GM18517 (cell line): ENCODE data around the gene SLC35A1.

ENCODE experiments used
- ATAC-seq: cut with Tn5 transposase; IDR thresholded peaks from one replicate; pipeline ENCODE4 v1.9.1; 2021; ENCODE audit warnings: mild to moderate bottlenecking, moderate library complexity; ENCODE audit not compliant: unreplicated experiment

The SLC35A1 gene

DNA sequence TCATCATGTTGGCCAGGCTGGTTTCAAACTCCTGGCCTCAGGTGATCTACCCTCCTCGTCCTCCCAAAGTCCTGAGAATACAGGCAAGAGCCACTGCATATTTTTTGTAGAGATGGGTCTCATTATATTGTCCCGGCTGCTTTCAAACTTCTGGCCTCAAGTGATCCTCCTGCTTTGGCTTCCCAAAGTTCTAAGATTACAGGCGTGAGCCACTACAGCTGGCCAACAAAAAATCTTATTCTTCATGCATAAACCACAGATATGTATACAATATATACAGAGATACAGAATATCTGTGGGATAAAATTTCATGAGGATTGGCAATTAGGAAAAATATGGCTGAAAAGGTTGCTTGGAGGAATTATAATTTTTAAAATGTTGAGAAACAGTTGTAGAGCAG lies 49.9 kb downstream of the SLC35A1 start:
- no peak for ATAC-seq

GRCh38 chr6:87529221-87529620 lies 56.4 kb downstream of the SLC35A1 start:
- ATAC-seq, result no peak

DNA sequence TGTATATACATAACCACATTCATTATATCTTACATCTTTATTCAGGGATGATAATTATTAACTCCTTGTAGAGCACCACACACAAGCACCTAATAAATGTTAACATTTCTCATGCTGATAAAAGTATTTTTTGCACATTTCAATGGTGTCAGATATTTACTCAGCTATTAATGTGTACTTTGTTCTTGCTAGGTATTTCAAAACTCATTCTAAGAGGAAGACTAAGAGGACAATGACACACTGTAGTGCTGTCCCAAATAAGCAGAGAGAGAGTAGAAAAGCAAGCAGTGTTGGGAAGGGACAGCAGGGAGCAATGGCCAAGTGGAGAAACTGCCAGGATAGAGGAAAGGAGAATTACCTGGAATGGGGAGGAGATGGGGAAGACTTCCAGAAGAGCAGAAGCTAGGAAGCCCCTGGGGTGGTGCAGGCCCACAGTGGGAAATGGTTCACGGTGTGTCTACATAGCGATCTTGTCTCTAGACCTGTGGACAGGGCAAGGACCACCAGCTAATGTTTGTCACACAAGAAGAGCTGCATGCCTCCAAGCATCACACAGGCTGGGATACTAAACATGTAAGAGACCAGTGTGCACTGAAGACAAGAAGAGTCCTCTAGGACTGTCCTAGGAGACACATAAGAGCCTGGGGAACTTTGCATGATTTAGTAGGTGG lies 61.7 kb downstream of the SLC35A1 start:
- no peak for ATAC-seq

DNA sequence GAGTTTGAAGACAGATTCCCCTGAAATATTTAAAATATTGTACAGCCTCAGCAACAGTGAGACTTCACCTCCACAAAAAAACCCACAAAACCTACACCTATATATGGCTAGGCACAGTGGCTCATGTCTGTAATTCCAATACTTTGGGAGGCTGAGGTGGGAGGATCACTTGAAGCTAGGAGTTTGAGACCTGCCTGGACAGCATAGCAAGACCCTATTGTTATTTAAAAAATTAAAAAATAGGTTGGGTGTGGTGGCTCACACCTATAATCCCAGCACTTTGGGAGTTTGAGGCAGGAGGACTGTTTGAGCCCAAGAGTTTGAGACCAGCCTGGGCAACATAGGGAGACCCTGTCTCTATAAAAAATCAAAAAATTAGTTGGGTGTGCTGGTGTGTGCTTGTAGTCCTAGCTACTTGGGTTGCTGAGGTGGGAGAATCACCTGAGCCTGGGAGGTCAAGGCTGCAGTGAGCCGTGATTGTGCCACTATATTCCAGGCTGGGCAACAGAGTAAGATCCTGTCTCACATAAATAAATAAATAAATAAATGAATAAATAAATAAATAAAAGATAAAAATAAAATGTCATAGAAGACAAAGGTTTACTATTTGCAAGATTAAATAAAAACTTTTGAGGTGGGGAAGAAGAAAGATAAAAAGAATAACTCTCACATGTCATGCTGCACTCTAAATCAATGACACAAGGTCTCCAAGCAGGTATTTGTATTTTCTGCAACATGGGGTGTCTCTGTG lies 65.9 kb downstream of the SLC35A1 start:
- ATAC-seq, result no peak

GRCh38 chr6:87539554-87539953 lies 66.8 kb downstream of the SLC35A1 start:
- ATAC-seq, result no peak

- no peak for ATAC-seq
Measured at GRCh38 chr6:87540539-87540938, 67.8 kb downstream of the SLC35A1 start.

DNA sequence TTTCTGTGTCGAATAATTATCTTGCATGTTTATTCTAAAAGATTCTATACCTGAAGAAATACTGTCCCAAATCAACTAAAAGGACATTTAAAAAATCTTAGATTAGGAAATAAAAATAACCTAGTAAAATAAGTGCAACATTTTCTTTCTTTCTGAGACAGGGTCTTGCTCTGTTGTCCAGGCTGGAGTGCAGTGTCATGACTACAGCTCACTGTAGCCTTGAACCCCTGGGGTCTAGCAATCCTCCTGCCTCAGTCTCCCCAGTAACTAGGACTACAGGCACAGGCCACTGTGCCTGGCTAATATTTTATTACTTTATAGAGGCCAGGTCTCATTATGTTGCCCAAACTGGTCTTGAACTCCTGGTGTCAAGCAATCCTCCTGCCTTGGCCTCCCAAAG lies 68.3 kb downstream of the SLC35A1 start:
- ATAC-seq, result no peak

DNA sequence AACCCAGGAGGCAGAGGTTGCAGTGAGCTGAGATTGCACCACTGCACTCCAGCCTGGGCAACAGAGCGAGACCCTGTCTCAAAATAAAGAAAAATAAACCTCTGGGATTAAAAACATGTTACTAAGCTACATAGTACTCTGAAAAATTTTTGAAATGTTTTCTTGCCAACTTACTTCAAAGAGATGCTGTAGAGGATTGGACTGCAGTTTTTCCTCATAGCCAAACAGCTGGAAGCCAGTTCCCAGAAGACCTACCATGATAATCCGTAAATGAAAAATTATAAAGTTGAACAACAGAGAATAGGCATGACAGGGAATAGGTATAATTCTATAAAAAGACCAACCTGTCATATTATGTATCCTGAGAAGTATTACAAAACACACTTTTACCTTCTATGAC lies 69.0 kb downstream of the SLC35A1 start:
- ATAC-seq, result no peak

- ATAC-seq, result no peak
Measured at GRCh38 chr6:87543696-87544473, 71.1 kb downstream of the SLC35A1 start.

- ATAC-seq, result no peak
Measured at GRCh38 chr6:87544474-87544735, 71.6 kb downstream of the SLC35A1 start.

DNA sequence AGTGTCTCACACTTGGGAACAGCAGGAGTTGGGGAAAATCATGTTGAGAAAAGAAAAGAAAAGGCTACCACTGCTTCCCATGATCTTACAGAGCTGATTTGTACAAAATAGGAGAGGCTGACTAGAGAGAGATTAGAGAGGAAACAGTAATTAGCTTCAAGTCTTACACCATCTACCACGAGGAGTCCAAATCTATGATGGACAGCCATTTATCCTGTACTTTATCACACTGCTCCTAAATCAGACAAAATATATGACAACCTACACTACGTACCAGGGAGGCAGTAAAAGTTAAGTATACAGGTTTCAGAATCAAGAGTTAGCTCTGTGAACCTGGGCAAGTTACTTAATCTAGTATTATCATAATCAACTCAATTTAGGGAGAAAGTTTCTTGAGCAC lies 79.0 kb downstream of the SLC35A1 start:
- ATAC-seq, result no peak

- ATAC-seq, result no peak
Measured at GRCh38 chr6:87553159-87553765, 80.5 kb downstream of the SLC35A1 start.

DNA sequence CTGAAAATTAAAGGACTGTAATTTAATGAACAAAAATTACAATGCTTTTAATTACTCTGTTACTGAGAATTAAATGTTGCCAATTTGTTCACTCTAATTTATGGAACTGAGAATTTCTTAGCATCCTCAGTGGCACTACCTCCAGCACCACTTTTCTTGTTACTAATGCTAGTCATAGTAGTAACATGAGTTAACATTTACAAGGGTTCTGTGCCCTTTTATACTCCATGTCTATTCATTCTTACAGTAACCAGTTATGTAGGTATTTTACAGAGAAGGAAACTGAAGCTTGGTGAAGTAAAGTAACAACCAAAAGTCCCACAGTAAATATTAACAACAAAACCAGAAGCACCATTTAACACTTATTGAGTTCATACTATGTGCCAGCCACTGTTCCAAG lies 82.7 kb downstream of the SLC35A1 start:
- no peak for ATAC-seq

DNA sequence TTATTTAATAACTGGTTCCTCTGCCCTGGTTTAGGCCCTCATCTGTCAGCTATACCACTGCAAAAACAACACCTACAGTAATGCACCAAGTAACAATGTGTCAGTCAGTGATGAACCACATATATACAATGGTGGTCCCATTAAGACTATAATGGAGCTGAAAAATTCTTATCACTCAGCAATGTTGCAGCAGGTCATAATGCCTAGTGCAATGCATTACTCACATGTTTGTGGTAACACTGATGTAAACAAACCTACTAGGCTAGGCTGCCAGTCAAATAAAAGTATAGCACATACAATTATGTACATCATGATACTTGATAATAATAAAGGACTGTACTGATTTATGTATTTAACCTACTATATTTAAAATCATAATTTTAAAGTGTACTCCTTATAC lies 85.7 kb downstream of the SLC35A1 start:
- ATAC-seq, result no peak

- no peak for ATAC-seq
Measured at GRCh38 chr6:87561017-87561416, 88.2 kb downstream of the SLC35A1 start.
